HCEC 1CT (cell line): ENCODE results near the gene DCANP1.

ENCODE experiments used
- DNase-seq: peaks from one replicate; pipeline ENCODE4 v3.0.0-alpha.2; 2017

DCANP1 gene

DNA sequence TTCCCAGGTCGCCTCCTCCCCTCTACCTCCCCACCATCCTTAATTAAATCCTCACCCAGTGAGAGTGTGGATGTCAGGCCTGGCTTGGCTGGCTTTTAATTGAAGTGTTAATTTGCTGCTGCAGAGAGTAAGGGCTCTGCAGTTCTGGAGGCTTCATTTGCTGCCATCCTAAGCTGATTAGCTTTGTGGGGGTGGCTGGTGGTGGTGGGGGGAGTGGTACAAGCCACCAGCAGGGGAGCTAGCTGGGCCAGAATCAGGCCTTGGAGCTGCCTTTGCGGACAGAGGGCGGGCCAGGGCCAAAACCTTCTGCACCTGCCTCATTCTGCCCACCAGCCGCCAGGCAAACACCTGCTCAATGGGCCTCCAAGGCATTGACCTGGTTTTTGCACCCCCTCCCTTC is 31.8 kb upstream of the DCANP1 start:
- no peak for DNase-seq

DNA sequence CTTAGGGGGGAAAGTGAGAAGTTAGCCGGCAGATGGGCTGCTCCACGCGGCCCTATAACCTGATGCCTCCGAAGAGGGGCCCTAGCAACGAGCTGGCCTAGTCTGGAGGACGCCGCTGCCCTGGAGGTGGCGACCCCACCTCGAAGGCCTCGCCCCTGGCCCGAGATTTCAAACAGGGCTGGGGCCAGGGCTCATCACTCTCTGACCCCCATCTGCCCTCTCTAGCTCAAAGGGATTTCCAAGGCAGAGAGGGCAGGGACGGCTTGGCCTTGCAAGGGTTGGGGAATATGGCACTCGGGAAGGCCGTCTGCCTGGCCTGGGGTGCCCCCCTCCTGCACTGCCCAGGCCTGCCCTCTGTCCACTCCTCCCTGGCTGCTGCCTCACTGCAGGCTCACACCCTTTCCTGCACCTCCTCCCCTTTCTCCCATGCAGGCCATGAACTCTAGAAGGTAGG is 30.5 kb upstream of the DCANP1 start:
- DNase-seq = no peak

DNA sequence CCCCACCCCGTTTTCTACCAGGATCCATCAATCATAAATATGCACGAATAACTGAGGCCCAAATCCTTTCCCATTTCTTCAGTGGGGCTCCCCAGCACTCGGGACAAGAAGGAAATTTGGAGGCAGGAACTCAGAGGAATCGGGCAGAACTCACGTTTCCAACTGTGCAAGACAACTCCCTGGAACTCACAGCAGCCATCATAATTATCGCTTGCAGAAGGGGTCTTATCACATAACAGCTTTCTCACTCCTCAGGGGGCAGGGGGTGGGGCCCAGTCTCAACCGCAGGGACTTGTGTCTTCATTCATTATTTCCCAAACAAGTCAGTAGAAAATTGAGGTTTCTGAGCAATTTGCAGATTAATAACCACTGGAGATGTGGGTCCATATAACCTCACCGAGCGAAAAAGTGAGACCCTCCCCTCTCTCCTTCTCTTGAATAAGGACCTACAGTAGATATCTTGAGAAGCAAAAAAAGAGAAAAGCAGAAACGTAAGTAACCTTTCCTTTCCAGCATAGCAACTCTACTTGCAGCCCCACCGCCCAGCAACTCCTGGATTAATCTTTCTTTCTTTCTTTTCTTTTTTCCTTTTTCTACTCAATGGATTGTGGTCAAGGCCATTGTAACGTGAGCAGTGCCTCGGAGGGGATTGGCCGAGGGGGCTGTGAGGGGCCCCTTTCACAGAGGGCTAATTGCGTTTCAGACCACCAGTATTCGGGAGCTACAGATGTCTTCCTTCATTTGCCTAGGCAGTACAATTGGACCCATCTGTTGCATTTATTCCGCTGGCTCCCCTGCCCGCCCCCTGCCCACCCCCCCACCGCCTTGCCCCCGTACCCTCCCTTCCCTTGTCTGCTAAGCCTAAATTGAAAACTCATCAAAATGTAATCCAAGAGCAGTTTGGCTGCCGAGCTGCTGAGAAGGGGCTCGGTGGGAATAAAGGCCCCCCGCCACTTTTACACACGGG is 29.8 kb upstream of the DCANP1 start:
- no peak for DNase-seq

DNA sequence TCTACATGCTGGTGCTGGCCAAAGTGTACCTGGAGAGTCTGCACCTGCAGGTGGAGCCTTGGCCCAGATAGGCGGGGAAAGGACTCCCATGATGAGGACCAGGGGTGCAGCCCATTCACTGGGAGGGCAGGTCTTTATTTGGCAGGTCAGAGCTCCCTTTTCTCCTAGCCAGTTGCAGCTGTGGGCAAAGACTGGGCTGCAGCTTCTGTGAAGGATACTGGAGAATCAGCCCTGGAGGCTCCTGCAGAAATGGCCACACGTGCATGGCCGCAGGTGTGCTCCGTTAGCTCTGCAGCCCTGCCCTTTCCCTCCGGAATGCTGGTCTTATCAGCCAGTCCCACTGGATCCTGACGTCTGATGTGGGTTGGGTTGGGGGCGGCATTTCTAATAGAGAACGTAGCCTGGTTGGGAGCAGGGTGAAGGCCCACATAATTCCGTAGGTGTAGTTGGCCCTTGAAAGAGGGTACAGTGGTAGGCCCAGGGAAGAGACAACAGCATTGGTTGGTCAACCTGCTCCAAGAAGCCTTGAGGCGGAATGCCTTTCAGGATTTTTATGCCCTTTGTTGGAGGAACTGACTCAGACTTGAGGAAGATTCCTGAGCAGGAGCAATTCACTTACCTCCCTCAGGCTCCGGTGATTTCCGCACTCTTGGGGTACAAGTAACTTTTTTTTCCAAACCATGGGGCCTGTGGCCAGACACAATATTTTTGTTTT is 27.0 kb upstream of the DCANP1 start:
- no peak for DNase-seq

DNA sequence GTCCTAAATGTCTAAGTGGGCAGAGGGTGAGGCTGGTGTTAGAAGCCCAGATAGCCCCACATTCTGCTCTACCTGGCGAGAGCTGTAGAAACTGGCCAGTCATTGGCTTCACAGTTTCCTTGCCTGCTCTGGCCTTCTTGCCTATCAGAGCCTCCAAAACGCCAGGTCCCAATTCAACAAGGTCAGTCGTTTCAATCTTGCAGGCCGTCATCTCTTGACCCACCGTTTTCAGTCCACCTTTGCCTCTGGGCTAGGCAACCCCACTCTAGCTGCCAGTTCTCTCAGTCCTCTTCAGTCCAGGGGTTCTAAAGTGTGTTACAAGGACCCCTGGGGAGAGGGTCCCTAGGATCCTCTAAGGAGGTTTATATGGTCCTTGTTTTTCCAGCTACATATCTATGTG is 25.0 kb upstream of the DCANP1 start:
- no peak for DNase-seq

DNA sequence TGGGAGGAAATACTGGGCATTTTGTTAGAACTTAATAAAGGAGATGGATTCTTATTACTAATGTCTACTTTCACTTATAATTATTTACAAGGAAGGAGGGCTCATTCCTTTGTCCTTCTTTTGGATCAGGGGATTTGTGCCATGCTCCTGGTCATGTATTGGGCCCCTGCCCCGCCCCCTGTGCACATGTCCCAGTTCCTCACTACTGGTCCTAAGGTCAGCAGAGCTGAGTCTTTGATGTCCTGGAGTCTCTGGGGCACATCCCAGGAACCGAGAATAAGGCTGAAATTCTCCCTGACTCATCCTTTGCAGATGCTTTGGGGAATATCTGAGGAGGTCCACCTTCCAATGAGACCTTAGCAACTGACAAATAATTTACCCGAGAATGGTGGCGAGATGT is 24.6 kb upstream of the DCANP1 start:
- DNase-seq = no peak

DNA sequence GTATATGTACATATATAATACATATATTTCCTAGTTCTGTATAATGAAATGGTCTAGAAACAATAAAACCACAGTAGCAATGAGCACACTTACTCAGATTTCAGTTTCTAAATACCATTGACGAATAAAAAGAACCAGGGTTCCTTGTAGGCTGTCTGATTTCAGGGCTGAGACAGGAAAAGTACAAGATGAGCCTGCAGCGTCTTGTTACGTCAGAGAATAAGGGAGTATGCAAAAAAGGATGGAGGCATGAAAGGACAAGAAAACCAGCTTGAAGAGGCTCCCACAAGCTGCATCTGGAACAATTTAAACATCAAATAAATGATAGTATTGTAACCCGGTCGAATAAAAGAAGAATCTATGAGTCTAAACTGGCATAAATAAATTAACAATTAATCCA is 22.8 kb upstream of the DCANP1 start:
- DNase-seq = no peak

DNA sequence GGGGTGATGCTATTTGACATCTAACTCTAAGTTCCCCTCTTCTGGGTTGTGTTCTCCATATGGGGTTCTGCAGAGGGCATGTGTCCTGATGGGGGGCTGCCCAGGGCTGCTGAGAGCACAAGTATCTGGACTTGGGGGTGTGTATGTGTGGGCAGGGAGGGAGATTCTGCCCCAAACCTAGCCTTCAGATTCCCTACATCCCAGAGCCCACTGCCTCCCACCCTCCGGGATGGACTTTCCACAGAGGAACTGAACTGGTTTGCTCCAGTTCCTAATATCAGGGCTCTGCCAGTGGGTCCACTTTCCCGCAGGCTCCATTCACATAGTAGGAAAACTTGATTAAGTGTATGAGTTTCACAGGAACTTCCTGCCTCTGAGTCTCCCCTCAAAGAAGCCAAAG is 21.4 kb upstream of the DCANP1 start:
- DNase-seq = no peak

DNA sequence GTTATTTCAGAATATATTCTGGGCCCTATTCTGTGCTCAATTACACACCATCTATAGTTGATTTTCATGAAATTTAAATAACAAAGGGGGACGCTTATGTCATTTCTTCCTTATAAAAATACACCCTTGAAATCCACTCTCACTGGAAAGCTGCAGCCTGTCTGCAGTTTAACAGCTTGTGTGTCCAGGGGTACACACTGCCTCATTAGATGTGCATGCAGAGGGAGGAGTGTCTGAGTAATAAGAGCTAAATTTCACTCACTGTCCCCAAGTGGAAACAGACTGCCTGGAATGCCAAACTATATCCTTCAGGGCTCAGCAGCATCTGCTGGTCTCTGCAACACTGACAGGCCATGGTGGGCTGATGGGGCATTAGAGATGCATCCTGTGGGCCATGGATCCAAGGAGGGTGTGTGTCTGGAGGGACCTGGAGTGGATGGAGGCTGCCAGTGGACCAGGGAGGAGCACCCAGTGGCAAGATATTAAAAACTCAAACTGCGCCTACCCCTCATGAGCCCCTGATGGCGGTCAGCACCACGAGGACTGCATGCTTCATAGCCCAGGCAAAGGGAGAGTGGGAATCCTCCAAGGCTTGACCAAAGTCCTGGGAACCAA is 20.8 kb upstream of the DCANP1 start:
- no peak for DNase-seq

DNA sequence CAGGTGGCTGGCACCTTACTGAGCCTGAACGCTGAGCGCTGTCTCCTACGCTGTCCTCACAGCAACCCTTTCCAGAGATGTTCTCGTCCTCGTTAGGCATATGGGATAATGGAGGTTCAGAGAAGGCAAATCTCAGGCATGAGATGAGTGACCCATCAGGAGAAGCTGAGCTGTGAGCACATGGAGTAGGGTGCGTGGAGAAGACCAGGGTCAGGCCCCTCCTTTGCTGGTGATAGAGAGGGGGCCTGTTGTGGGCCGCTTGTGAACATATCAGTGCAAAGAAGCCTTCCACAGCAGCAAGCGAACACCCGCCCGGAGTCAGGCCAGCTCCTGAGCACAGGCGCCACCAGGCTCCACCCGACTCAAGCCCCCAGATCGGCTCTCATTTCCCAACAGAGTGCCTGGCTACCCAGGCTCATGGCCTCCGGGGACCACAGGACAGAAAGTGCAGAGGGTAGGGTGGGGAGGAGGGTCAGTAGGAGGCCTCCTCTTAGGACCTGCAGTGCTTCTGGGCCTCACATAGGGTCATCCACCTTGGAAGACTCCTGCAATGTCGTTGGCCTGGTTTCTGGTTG is 20.0 kb upstream of the DCANP1 start:
- DNase-seq = no peak

DNA sequence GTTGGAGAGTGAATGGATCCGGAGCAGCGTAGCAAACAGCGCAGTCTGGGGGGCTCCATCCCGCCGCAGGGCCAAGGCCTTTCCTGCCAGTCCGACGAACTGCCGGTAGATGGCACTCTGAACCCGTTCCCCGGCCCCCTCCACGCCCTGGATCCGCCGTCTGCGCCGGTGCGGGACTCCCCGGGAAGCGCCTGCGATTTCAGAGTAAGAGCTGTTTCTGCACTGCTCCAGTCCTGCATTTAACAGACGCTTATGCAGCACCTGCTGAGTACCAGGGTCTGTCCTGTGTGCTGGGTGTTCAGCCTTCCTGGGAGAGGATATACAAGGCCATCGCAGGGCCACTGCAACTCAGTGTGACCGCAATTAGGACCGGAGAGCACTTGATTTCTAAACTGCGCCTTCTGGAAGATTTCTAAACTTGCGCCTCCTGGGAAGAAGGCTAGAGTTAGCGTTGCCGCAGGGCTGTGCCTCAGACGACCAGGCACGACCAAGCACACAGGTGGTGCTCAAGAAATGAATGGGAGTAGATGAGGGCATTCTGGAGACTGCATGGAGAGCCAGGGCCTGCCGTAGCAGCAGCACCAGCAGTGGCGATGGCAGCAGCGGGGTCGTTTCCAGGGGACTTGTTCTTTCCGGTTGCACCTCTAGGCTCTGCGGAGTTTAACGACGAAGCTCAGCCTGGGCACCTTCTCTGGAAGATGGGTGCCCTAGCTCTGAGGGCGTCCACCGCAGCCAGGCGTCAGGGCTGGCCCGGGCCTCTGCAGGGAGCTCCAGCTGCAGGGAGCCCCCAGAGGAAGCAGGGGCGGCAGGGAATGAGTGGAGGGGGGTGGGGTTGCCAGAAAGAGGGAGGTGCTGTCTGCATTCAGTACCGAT is 19.3 kb upstream of the DCANP1 start:
- peak; percentile 68 for DNase-seq

DNA sequence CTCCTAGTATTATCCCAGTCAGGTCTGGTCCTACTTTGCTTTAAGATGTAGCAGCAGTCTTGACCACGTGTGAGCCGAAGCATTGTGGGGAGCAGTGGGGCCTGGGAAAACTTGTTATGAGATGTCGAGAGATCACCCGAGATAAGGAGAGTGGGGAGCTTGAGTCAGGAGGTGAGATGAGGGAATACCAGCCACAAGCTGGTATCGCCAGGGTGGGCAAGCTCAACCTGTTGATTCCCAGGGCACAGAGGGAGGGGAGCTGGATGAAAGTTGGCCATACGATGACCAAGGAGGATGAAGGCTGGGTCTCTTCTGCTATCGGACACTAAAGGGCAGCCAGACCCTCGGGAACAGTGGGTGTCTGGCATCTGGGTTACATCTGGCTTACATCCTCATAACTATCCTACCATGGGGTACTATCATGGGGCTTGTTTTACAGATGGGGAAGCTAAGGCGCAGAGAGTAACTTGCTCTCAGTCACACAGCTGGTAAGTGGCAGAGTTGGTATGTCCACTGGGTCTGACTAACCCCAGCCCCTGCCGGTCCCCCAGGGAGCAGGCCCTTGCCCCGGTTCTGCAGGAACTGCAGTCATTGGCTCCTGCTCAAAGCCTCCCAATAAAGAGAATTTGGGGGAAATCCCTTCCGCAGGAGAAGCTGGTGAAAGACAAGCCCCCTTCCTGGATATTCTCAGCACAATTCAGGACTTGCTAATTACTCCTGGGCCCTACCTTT is 18.4 kb upstream of the DCANP1 start:
- no peak for DNase-seq

DNA sequence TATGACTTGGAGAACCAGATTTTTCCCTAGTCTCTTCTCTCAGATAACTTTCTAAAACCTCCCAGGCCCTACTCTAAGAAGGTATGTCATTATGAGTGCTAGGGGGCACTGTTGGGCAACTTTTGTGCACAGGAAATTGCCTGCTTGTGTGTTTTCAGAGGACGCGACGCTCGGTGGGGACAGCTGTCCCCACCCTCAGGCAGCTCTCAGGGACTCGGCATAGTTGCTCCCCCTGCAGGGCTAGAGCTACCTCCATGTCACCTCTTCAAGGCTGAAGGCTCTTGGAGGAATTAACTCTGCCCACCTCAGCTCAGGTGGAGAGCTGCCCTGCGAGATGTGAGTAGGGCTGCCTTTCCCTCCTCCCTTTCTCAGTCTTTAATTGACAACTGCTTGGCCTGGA is 15.2 kb upstream of the DCANP1 start:
- peak; percentile 34 for DNase-seq

DNA sequence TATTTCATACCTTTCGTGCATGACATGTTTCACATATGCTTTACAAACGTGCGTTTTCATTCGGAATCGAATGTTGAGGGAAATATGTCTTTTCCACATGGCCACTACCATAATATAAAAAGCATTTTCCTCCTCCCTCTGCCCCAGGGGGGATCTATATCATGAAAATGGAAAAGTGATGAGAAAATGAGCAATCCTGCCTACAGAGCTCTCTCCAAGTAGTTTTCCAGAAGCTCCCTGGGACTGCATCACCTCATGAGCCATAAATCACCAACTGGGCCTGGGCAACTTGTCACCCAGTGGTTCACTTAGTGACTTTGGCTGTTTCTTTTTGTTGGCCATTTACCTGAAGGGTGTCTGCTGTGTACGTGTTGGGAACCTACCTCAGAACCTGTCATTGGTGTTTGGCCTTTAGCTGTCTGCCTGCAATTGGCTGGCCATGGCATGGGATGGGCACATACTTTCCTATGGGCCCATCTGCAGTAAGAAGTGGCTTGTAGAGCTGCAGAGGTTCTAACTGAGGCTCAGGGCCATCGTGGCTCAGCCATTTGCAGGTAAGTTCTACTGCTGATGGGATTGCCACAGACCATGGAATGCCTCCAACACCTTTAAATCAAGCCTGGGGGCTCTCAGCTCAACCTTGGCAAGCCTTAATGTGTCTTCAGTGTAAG is 14.5 kb upstream of the DCANP1 start:
- DNase-seq = no peak

DNA sequence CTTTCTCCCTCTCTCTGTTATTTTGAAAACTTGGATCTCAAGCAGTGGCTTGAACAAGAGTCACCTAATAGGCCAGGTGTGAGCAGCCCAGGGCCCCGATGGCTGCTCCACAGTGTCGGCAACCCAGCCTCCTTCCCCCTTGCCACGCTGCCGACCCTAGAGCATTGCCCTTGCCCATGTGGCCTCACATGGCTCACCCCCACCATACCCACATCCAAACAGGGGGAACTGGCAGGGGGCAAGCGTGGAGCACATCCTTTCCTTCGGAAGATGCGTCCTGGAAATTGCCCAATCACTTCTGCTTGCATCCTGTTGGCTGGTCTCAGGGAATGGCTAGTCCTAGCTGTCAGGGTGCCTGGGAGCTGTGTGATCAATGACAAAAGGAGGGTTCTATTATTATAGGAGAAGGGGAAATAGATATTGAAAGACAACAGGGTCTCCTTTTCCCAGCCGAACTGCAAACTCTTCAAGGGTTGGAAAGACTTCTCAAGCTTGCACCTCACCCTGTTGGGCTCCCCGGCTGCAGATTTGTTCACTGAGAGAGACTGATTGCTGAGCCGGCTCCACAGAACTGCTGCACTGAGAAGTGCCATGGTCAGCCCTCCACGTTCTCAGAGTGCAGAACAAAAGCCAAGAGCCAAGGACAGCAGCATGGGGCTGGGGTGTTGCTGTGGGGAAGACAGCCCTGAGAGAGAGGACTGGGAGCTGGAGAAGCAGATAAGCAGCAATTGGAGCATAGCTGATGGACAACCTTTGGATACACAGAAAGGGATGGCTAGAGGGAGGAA is 13.3 kb upstream of the DCANP1 start:
- DNase-seq = no peak

DNA sequence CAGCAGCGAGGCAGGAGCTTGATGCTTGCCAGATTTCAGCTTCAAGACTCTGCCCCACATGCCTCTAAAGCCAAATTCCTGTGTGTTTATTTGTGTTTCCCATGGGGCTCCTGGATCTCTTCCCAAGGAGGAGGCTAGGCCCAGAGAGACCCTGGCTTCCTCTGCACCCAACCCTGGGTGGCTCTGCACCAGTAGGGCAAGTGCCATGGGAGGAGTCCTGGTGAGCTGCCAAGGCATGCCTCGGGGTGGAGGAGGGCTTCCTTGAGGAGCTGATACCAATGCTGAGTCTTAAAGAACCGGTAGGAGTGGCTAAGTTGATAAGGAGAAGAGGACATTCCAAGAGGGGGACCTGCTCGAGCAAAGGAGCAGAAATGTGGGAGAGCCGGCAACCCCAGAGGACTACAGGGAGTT is 11.8 kb upstream of the DCANP1 start:
- DNase-seq = no peak

DNA sequence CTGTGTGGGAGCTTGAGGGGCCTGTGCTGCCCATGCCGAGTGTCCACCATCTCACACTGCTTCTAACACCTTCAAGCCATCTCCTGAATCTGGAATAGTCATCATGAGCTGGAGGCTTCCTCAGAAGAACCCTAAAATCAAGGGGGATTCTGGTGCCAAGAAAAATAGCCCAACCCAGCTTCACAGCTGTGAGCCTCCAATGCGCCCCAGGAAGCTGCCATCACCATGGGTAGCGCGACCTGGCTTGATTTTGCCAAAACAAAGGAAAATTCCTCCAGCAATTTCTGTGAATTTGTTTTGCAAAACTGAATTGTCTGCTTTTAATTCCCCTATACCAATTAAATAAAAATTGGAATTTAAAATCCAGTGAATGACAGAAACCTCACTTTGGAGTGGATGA is 11.2 kb upstream of the DCANP1 start:
- DNase-seq = no peak

DNA sequence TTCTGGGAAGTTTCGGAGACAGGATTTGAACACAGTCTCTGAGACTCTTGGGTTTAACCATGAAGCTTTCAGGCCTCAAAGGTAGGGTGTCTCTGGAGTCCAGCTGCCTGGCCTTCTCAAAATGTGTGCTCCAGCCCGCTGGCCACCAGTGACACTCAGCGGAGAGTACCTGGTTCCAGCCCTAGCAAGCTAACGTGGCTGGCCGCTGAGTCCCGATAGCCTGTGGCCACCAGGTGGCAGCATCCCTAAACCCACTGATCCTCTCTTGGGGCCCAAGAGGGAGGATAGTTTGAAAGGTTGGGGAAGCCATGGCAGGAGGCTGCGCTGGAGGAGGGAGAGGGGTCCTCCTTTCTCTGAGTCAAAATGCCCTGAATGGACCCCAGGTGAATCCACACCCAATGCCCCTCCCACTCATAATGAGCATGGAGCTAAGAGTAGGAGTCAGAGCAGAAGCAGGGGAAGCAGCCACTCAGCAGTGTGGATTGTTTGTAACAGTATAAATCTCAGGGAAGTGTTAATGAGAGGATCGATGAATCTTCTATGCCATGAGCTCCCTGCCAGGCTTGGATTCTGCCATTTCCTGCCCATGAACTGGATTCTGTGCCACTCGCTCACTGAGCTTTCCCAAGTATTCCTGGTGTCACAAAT is 10.4 kb upstream of the DCANP1 start:
- DNase-seq = peak; percentile 31

DNA sequence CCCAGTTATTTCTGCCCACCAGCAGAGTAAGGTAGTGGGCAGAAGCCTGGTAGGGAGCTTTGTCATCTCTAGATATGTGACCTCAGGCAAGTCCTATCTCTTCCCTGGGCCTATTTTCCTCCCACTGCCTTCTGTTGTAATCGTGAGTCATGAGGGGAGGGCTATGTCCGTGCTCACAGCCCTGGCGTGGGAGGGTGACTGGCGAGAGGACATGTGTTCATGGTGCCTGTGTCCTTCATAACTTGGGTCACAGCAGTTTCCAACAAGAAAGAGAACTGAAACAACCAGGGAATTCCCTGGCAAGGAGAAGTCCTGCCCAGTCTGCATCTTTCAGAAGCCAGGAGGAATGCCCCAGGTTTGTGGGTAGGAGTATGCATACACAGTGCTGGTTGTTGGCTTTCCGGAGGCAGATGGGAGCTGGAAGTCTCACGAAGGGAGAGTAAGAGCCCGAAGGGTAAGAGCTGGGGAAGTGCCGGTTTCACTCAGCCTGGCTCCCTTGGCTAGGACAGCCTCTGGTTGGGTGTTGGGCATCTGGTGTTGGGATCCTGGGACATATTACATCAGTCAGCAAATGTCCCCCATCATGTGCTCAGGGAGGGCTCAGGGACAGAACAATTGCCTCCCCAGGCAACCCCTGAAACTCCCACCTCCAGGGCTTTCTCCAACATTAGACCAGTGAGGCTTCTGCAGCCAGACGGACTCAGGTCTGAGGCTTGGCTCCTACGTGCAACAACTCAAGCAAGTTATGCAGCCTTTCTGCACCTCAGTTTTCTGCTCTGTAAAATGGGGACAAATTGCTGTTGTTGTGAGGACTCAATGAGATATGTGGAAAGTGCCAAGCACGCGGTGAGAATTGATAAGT is 9.3 kb upstream of the DCANP1 start:
- DNase-seq = peak; percentile 54
